CD14-positive monocyte (primary cell): ENCODE results near the gene TRAF3IP3. TPM values are rescaled to one million over a fixed set of nuclear protein-coding genes. Genes with fewer than 3 reads are reported as not detected.

Experiments used
- DNase-seq, 3 donors: peaks; one replicate each; pipeline ENCODE4 v3.0.0-alpha.2; 2011 to 2022
- H2AFZ ChIP-seq: 2 replicates; pipeline ENCODE4 v1.6.0; 2012; ENCODE audit warnings: mild to moderate bottlenecking, low read depth, low read length, inconsistent platforms; ENCODE audit not compliant: insufficient read depth, poor library complexity, severe bottlenecking
- H3K27ac ChIP-seq, 2 donors: 1 replicate in 1 of 2; 2 replicates in 1 of 2; pipeline ENCODE4 v1.5.1; 2012 to 2013; ENCODE audit warnings: low read length in 2 of 2, control low read depth in 1 of 2, inconsistent platforms in 1 of 2, low read depth in 1 of 2, mild to moderate bottlenecking in 1 of 2
- H3K27me3 ChIP-seq, 2 donors: one replicate each; pipeline versions ENCODE4 v1.6.0 to v1.6.1; 2011 to 2013; ENCODE audit warnings: low read length in 2 of 2; ENCODE audit not compliant: control insufficient read depth in 2 of 2, insufficient read depth in 2 of 2
- H3K36me3 ChIP-seq, 2 donors: replicated peaks in 1 of 2; 1 replicate in 1 of 2; 2 replicates in 1 of 2; pipeline versions ENCODE4 v1.5.1 to v1.6.1; 2012 to 2013; ENCODE audit warnings: low read length in 2 of 2, control low read depth in 1 of 2, inconsistent platforms in 1 of 2, mild to moderate bottlenecking in 1 of 2; ENCODE audit not compliant: insufficient read depth in 2 of 2, control insufficient read depth in 1 of 2
- H3K4me1 ChIP-seq, 2 donors: 1 replicate in 1 of 2; 2 replicates in 1 of 2; pipeline versions ENCODE4 v1.5.1 to v1.6.1; 2012 to 2013; ENCODE audit warnings: low read length in 2 of 2, control low read depth in 1 of 2, inconsistent platforms in 1 of 2, mild to moderate bottlenecking in 1 of 2, moderate library complexity in 1 of 2; ENCODE audit not compliant: insufficient read depth in 2 of 2, control insufficient read depth in 1 of 2
- H3K4me2 ChIP-seq: replicated peaks from 2 replicates; pipeline ENCODE3; 2012; ENCODE audit warnings: low read length, moderate library complexity, mild to moderate bottlenecking; ENCODE audit not compliant: poor library complexity, severe bottlenecking; ENCODE audit errors: extremely low read depth
- H3K4me3 ChIP-seq, 3 experiments: fragments of 200-600 bp in 1 of 3; sonication (generic) in 1 of 3; replicated peaks in 1 of 3; 1 replicate in 2 of 3; 2 replicates in 1 of 3; pipeline ENCODE4 v1.5.1; 2011 to 2013; ENCODE audit warnings: low read length in 3 of 3, mild to moderate bottlenecking in 3 of 3, control low read depth in 2 of 3, low read depth in 2 of 3, inconsistent platforms in 1 of 3, moderate library complexity in 1 of 3
- H3K79me2 ChIP-seq: 2 replicates; pipeline ENCODE4 v1.6.0; 2012; ENCODE audit warnings: mild to moderate bottlenecking, control low read depth, inconsistent platforms, low read length, moderate library complexity; ENCODE audit not compliant: insufficient read depth
- H3K9ac ChIP-seq: 2 replicates; pipeline ENCODE4 v1.6.0; 2017; ENCODE audit warnings: low read length, mild to moderate bottlenecking; ENCODE audit not compliant: insufficient read depth, poor library complexity, severe bottlenecking
- H3K9me3 ChIP-seq, 2 donors: replicated peaks in 1 of 2; 1 replicate in 1 of 2; 2 replicates in 1 of 2; pipeline versions ENCODE4 v1.5.1 to v1.6.1; 2012 to 2013; ENCODE audit warnings: low read length in 2 of 2, control low read depth in 1 of 2; ENCODE audit not compliant: control insufficient read depth in 1 of 2, insufficient read depth in 1 of 2
- H4K20me1 ChIP-seq: 2 replicates; pipeline ENCODE4 v1.6.0; 2012; ENCODE audit warnings: mild to moderate bottlenecking, low read length, control low read depth, moderate library complexity; ENCODE audit not compliant: insufficient read depth
- H3K27ac Mint-ChIP-seq, 7 donors: one replicate each; pipeline ENCODE4 v1.8.0; 2020; ENCODE audit warnings: mild to moderate bottlenecking in 7 of 7, mixed read lengths in 7 of 7, moderate library complexity in 6 of 7, inconsistent platforms in 2 of 7
- H3K27me3 Mint-ChIP-seq, 3 donors: one replicate each; pipeline ENCODE4 v1.8.0; 2021 to 2022; ENCODE audit warnings: low read depth in 3 of 3, mild to moderate bottlenecking in 3 of 3, mixed read lengths in 3 of 3, moderate library complexity in 3 of 3, inconsistent platforms in 1 of 3
- H3K36me3 Mint-ChIP-seq, 2 donors: one replicate each; pipeline ENCODE4 v1.8.0; 2020; ENCODE audit warnings: mixed read lengths in 2 of 2, inconsistent platforms in 1 of 2, mild to moderate bottlenecking in 1 of 2
- H3K4me1 Mint-ChIP-seq: one replicate; pipeline ENCODE4 v1.8.0; 2020; ENCODE audit warnings: mild to moderate bottlenecking, mixed read lengths
- H3K4me3 Mint-ChIP-seq, 2 donors: one replicate each; pipeline ENCODE4 v1.8.0; 2020; ENCODE audit warnings: mild to moderate bottlenecking in 2 of 2, mixed read lengths in 2 of 2, moderate library complexity in 1 of 2
- H3K9me3 Mint-ChIP-seq, 7 donors: one replicate each; pipeline ENCODE4 v1.8.0; 2020 to 2022; ENCODE audit warnings: mixed read lengths in 7 of 7, mild to moderate bottlenecking in 6 of 7, moderate library complexity in 6 of 7, inconsistent platforms in 2 of 7
- CTCF ChIP-seq: fragments of 200-600 bp; IDR thresholded peaks from one replicate; pipeline ENCODE4 v1.8.0; 2022; ENCODE audit warnings: antibody characterized with exemption, mild to moderate bottlenecking
- WGBS: methylation state at CpG from one replicate; pipeline ENCODE4 v1.1.5; 2013; ENCODE audit warnings: missing lambda C conversion rate; ENCODE audit not compliant: insufficient coverage; 5-methylcytosine and 5-hydroxymethylcytosine counted together
- intact Hi-C, 2 donors: fragments of 100-400 bp; cut with micrococcal nuclease; formaldehyde crosslinking; loops; one replicate each; pipeline versions ENCODE4 v1.15.0 to v1.15.1; 2023
- polyA plus RNA-seq, 3 donors: library from polyadenylated mRNA; depleted of rRNA in 1 of 3; unstranded in 2 of 3; stranded (reverse) in 1 of 3; fragments of 300-500 nt in 2 of 3; fragments of >200 nt in 1 of 3; fragmentation: Illumina TruSeq in 2 of 3; gene quantifications; 1 replicate in 2 of 3; 2 replicates in 1 of 3; pipeline ENCODE4 v1.2.3, GENCODE V29; 2012 to 2021

Gene TRAF3IP3
- polyA plus RNA-seq, 3 donors = 89.3 to 266 (median 111) TPM

DNA sequence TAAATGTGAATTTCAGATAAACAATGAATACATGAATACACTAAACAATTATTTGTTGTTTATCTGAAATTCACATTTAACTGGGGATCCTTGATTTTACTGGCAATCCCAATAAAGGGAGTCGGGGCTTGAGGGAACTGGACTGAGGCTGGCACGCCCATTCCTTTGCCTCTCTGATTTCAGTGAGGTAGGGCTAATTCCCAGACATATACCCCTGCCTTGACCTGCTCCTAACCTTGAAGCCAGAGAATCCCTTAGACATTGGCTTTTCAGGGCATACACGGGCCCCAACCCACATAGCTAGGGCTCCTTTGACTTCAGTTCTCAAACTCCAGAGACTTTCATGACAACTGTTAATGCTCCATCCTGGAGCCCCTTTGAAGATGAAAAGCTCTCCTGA, 61.1 kb downstream of the TRAF3IP3 start:
- WGBS = 90% methylated on average over 2 of the region's 3 CpGs
- Mint-ChIP-seq H3K9me3 (no peaks in the 10 kb centered on the region), H3K4me3 (no peak overlapping the region), H3K36me3 (no peaks in the 10 kb centered on the region), H3K27me3 (peaks cover 3 to 17% (median 6%) of the 10 kb centered on the region in 3 donors), H3K4me1 (peaks cover 2% of the 10 kb centered on the region), H3K27ac (no peak overlapping the region)
- no peak overlapping the region for H3K9ac ChIP-seq
- H3K36me3 ChIP-seq = no peaks in the 10 kb centered on the region
- no peak overlapping the region for H3K27ac ChIP-seq
- no peaks in the 10 kb centered on the region for H3K79me2 ChIP-seq
- H3K4me1 ChIP-seq = no peaks in the 10 kb centered on the region
- intact Hi-C loops = no loop called here
- no peak for TF ChIP-seq CTCF
- H3K4me2 ChIP-seq = no peak overlapping the region
- H4K20me1 ChIP-seq = no peaks in the 10 kb centered on the region
- H3K27me3 ChIP-seq = peaks cover 4 to 7% of the 10 kb centered on the region in 2 donors
- no peak for DNase-seq
- H3K4me3 ChIP-seq = no peak overlapping the region
- H2AFZ ChIP-seq = no peak overlapping the region
- no peaks in the 10 kb centered on the region for H3K9me3 ChIP-seq

- Histone ChIP-seq H2AFZ (no peak overlapping the region), H3K4me1 (peaks cover 0 to under 1% of the 10 kb centered on the region in 2 donors), H3K4me3 (no peak overlapping the region), H3K36me3 (no peaks in the 10 kb centered on the region), H4K20me1 (no peaks in the 10 kb centered on the region), H3K9me3 (no peaks in the 10 kb centered on the region), H3K4me2 (no peak overlapping the region), H3K27ac (no peak overlapping the region), H3K27me3 (peaks cover 4 to 7% of the 10 kb centered on the region in 2 donors), H3K79me2 (no peaks in the 10 kb centered on the region), H3K9ac (no peak overlapping the region)
- DNase-seq = no peak
- H3K9me3 Mint-ChIP-seq = no peaks in the 10 kb centered on the region
- H3K27ac Mint-ChIP-seq = no peak overlapping the region
- H3K4me3 Mint-ChIP-seq = no peak overlapping the region
- H3K27me3 Mint-ChIP-seq = peaks cover 3 to 23% (median 6%) of the 10 kb centered on the region in 3 donors
- H3K4me1 Mint-ChIP-seq = peaks cover 4% of the 10 kb centered on the region
- H3K36me3 Mint-ChIP-seq = no peaks in the 10 kb centered on the region
- WGBS = 100% methylated on average over 1 of the region's 1 CpG
- no peak for TF ChIP-seq CTCF
- intact Hi-C loops = no loop called here
Measured at GRCh38 chr1:209817691-209818090, 61.8 kb downstream of the TRAF3IP3 start.
